ENCODE results near the gene A4GALT. TPM values are rescaled to one million over a fixed set of nuclear protein-coding genes. Genes with fewer than 3 reads are reported as not detected.

A4GALT gene
- total RNA-seq, 1 experiment from 2014 or later, result 3.4 TPM

DNA sequence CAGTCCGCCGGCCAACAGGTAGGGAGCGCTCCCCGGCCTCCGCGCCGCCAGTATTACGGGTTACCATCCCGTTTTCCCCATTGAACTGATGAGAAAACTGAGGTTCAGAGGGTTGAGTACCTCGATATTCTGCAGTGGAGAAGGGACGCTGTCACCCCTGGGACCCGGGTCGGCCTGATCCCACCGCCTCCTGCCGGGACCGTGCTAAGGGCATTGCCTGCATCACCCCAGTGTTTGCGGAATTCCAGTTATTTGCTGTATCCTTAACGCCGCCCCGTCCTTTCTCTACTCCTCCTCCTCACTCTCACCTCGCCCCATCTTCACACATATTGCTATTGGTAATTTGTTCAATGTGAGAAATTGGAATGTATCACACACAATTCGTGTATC is 370 bp upstream of the A4GALT start:
- no peak overlapping the region for H2BK12ac ChIP-seq (ENCODE audit: insufficient read length, low read depth, low read length)
- H3K56ac ChIP-seq (ENCODE audit: insufficient read length, low read depth, low read length), result no peak overlapping the region
- no peak overlapping the region for H3T11ph ChIP-seq (ENCODE audit: low read length)
- peak overlapping the region; percentile 64 for H3K4me2 ChIP-seq (ENCODE audit: insufficient read depth, insufficient read length, low read length)
- TF ChIP-seq, protein P1, sequence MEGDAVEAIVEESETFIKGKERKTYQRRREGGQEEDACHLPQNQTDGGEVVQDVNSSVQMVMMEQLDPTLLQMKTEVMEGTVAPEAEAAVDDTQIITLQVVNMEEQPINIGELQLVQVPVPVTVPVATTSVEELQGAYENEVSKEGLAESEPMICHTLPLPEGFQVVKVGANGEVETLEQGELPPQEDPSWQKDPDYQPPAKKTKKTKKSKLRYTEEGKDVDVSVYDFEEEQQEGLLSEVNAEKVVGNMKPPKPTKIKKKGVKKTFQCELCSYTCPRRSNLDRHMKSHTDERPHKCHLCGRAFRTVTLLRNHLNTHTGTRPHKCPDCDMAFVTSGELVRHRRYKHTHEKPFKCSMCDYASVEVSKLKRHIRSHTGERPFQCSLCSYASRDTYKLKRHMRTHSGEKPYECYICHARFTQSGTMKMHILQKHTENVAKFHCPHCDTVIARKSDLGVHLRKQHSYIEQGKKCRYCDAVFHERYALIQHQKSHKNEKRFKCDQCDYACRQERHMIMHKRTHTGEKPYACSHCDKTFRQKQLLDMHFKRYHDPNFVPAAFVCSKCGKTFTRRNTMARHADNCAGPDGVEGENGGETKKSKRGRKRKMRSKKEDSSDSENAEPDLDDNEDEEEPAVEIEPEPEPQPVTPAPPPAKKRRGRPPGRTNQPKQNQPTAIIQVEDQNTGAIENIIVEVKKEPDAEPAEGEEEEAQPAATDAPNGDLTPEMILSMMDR (conservative IDR thresholded peaks at IDR 0.05), result no peak
- H3K27ac ChIP-seq (ENCODE audit: insufficient read length, low read depth, low read length), result no peak overlapping the region
- H3K9me3 ChIP-seq (ENCODE audit: control insufficient read depth, low read depth, low read length), result no peaks in the 10 kb centered on the region
- WGBS (ENCODE audit: extremely low coverage, insufficient read length, low lambda C conversion rate), result no CpG with 5 or more reads among the region's 22 CpGs
- H3K79me2 ChIP-seq (ENCODE audit: insufficient read depth, low read length), result no peaks in the 10 kb centered on the region
- peaks cover 14% of the 10 kb centered on the region for H3K23me2 ChIP-seq (ENCODE audit: insufficient read length, low read depth, low read length, poor library complexity, severe bottlenecking)
- no peak overlapping the region for H2BK120ac ChIP-seq (ENCODE audit: low read depth, low read length, poor library complexity, severe bottlenecking)
- no peaks in the 10 kb centered on the region for H4K20me1 ChIP-seq (ENCODE audit: control insufficient read depth, insufficient read depth, insufficient read length)
- H4K8ac ChIP-seq (replicated peaks; ENCODE audit: insufficient read length, low read depth, low read length), result no peak overlapping the region
- no peaks in the 10 kb centered on the region; the same call in 1 of the 2 replicates for H3K27me3 ChIP-seq (ENCODE audit: insufficient read depth, low read length)
- H2AK5ac ChIP-seq (ENCODE audit: insufficient read length, low read length), result no peak overlapping the region
- no peak overlapping the region for H2BK15ac ChIP-seq (ENCODE audit: low read depth, low read length)
- peaks cover 0 to 2% (median 0%) of the 10 kb centered on the region in 3 experiments; a peak in 2 of 7 replicates for H3K36me3 Mint-ChIP-seq (ENCODE audit: insufficient read depth in 1 of 3, low read depth in 3 of 3)
- no peak overlapping the region for H3K14ac ChIP-seq (ENCODE audit: insufficient read depth, low read length)
- no peak overlapping the region for H3K27ac Mint-ChIP-seq
- H3K79me1 ChIP-seq (ENCODE audit: insufficient read depth, low read depth, low read length, poor library complexity, severe bottlenecking), result no peaks in the 10 kb centered on the region
- peaks cover 28 to 36% of the 10 kb centered on the region in 2 experiments for H3K4me1 Mint-ChIP-seq
- no peak overlapping the region for H3K23ac ChIP-seq (ENCODE audit: insufficient read length, low read depth, low read length)
- no peak overlapping the region for H3K9ac ChIP-seq (ENCODE audit: extremely low read depth, insufficient read length, low read length)
- H2BK5ac ChIP-seq (ENCODE audit: insufficient read length, low read length), result no peak overlapping the region
- no peak for DNase-seq
- H3K4ac ChIP-seq (ENCODE audit: low read depth, low read length), result no peak overlapping the region
- peaks cover 64% of the 10 kb centered on the region for H3K27me3 Mint-ChIP-seq (ENCODE audit: low read depth)
- no peak overlapping the region for H3K18ac ChIP-seq (ENCODE audit: insufficient read length, low read depth, low read length)
- H4K91ac ChIP-seq (ENCODE audit: insufficient read length, low read depth, low read length), result no peak overlapping the region
- H3K4me3 Mint-ChIP-seq, result peak overlapping the region; percentile 61 to 87
- peaks cover 8% of the 10 kb centered on the region; the same call in 1 of the 2 replicates for H3K4me1 ChIP-seq (ENCODE audit: insufficient read depth, low read length)
- H3K9me3 Mint-ChIP-seq, result peaks cover 0 to 5% of the 10 kb centered on the region in 2 experiments; a peak in 1 of 5 replicates
- H2AFZ ChIP-seq (ENCODE audit: low read length), result no peak overlapping the region
- H4K5ac ChIP-seq (ENCODE audit: insufficient read length, low read depth, low read length), result no peak overlapping the region
- H2BK20ac ChIP-seq (ENCODE audit: low read depth, low read length, poor library complexity, severe bottlenecking), result no peak overlapping the region
